Gastroesophageal sphincter (tissue), 4 donors: ENCODE data around the gene SPARCL1. TPM values are rescaled to one million over a fixed set of nuclear protein-coding genes. Genes with fewer than 3 reads are reported as not detected.

Source experiments
- ATAC-seq: fragments of 150-250 bp; one replicate; pipeline ENCODE4 v1.9.1; 2016; ENCODE audit warnings: mild to moderate bottlenecking, moderate library complexity
- H3K27ac ChIP-seq, 4 donors: fragments of 200-600 bp; sonication (generic) in 3 of 4; 1 replicate in 3 of 4; 2 replicates in 1 of 4; pipeline ENCODE4 v1.5.1; 2016 to 2019
- H3K27me3 ChIP-seq: fragments of 200-600 bp; sonication (generic); one replicate; pipeline ENCODE4 v1.5.1; 2019
- H3K36me3 ChIP-seq, 2 donors: fragments of 200-600 bp; sonication (generic); one replicate each; pipeline ENCODE4 v1.5.1; 2019; ENCODE audit warnings: control low read depth in 1 of 2
- H3K4me1 ChIP-seq, 3 donors: fragments of 200-600 bp; sonication (generic); 1 replicate in 2 of 3; 2 replicates in 1 of 3; pipeline ENCODE4 v1.5.1; 2016 to 2019; ENCODE audit warnings: control low read depth in 2 of 3
- H3K4me3 ChIP-seq, 2 donors: fragments of 200-600 bp; sonication (generic); one replicate each; pipeline ENCODE4 v1.5.1; 2019; ENCODE audit warnings: mild to moderate bottlenecking in 1 of 2, moderate library complexity in 1 of 2
- H3K9me3 ChIP-seq, 3 donors: fragments of 200-600 bp; sonication (generic); one replicate each; pipeline ENCODE4 v1.5.1; 2017 to 2019; ENCODE audit warnings: control low read depth in 2 of 3
- EP300 ChIP-seq: sonication (generic); formaldehyde crosslinking; IDR thresholded peaks from one replicate; pipeline ENCODE4 v1.6.1; 2017; ENCODE audit warnings: antibody characterized with exemption, mild to moderate bottlenecking
- POLR2A ChIP-seq, 2 donors: fragments of 450-650 bp; IDR thresholded peaks; one replicate each; pipeline ENCODE4 v1.6.1; 2017; ENCODE audit warnings: antibody characterized with exemption in 2 of 2, mild to moderate bottlenecking in 2 of 2, moderate library complexity in 1 of 2
- POLR2AphosphoS5 ChIP-seq: sonication (generic); formaldehyde crosslinking; IDR thresholded peaks from one replicate; pipeline ENCODE4 v1.6.1; 2017; ENCODE audit warnings: antibody characterized with exemption
- WGBS, 2 donors: methylation state at CpG; one replicate each; pipeline ENCODE4 v1.1.5; 2018; ENCODE audit warnings: low coverage in 1 of 2; 5-methylcytosine and 5-hydroxymethylcytosine counted together
- total RNA-seq, 4 donors: library from RNA; depleted of rRNA; stranded (reverse); fragments of >200 nt; gene quantifications; one replicate each; pipeline ENCODE4 v1.1.0, GENCODE V29; 2016
- TF ChIP-seq, protein P1 (sequence below), 4 experiments: fragments of 200-600 bp in 2 of 4; fragments of 450-650 bp in 2 of 4; sonication (generic) in 1 of 4; IDR thresholded peaks; one replicate each; pipeline ENCODE4 v1.5.1; 2017 to 2019; ENCODE audit warnings: antibody characterized with exemption in 4 of 4, mild to moderate bottlenecking in 2 of 4, moderate library complexity in 2 of 4

The SPARCL1 gene
- total RNA-seq, 4 donors from 2014 or later, result 1,558 to 2,335 (median 1,828) TPM

DNA sequence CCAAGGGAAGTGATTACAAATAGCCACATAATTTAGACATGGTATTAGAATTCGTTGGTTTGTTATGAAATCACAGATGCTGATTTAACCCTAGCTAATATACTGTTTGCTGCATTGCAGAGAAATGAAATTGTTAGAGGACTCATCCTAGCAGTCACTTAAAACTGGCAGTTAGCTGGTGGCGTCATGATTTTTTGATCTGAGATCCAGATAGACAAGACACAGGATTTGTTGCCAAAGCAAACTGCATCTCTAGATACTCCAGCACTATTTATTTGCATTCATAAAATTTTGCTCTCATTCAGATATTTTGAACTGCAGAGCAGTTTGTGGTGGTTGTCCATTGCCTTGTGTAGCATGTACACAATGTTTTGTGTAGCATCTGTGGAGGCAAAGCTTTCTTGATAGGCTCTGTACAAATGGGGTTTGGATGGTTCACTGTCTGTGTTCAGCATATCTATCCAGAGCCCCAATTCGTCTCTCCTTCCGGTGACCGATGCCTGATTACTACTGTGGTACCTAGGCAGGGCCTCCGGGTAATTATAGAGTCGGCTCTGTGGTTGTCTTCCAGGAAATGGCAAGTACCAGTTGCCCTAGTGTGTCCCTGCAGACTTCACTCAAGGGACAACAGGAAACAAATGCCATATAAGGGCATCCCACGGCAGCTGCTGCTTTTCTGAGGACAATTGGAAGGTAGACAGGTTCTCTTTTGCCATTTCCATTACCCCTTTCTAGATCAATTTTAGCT, 30.1 kb upstream of the SPARCL1 start:
- 44 to 82% methylated on average over 6 to 8 of the region's 8 CpGs for WGBS, 2 donors
- no peaks in the 10 kb centered on the region for H3K9me3 ChIP-seq
- no peaks in the 10 kb centered on the region for H3K36me3 ChIP-seq
- H3K27ac ChIP-seq, result no peak overlapping the region
- no peaks in the 10 kb centered on the region for H3K27me3 ChIP-seq
- ATAC-seq, result peak; percentile 48
- TF ChIP-seq POLR2AphosphoS5 (no peak), POLR2A (IDR thresholded peaks at IDR 0.05) (no peak), EP300 (no peak)
- TF ChIP-seq, protein P1, sequence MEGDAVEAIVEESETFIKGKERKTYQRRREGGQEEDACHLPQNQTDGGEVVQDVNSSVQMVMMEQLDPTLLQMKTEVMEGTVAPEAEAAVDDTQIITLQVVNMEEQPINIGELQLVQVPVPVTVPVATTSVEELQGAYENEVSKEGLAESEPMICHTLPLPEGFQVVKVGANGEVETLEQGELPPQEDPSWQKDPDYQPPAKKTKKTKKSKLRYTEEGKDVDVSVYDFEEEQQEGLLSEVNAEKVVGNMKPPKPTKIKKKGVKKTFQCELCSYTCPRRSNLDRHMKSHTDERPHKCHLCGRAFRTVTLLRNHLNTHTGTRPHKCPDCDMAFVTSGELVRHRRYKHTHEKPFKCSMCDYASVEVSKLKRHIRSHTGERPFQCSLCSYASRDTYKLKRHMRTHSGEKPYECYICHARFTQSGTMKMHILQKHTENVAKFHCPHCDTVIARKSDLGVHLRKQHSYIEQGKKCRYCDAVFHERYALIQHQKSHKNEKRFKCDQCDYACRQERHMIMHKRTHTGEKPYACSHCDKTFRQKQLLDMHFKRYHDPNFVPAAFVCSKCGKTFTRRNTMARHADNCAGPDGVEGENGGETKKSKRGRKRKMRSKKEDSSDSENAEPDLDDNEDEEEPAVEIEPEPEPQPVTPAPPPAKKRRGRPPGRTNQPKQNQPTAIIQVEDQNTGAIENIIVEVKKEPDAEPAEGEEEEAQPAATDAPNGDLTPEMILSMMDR (IDR thresholded peaks at IDR 0.05), result no peak
- H3K4me3 ChIP-seq, result no peak overlapping the region
- peaks cover 0 to 8% (median 0%) of the 10 kb centered on the region in 3 donors for H3K4me1 ChIP-seq

DNA sequence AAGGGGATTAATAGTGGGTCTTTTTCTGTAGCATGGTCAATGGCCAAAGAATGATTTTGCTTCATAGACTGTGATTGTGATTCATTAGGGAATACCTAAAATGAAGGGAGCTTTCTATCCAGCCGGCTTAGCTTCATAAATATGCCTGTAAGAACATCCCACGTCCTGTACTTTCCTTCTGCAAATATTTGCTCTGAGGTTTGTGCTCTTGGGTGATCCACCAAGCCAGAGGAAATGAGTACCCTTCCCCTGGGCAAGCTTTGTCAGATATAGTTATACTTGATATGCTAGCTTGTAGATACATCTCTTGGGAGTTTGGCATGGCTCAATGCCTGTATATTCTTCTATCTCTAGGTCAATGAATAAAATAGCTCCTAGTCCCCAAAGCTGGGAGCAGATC, 28.2 kb upstream of the SPARCL1 start:
- WGBS, 2 donors, result 57 to 73% methylated on average over 2 of the region's 2 CpGs
- Histone ChIP-seq H3K4me3 (no peak overlapping the region), H3K27me3 (no peaks in the 10 kb centered on the region), H3K4me1 (peaks cover 0 to 8% (median 0%) of the 10 kb centered on the region in 3 donors), H3K9me3 (no peaks in the 10 kb centered on the region), H3K27ac (no peak overlapping the region), H3K36me3 (no peaks in the 10 kb centered on the region)
- no peak for TF ChIP-seq EP300
- TF ChIP-seq, protein P1 (IDR thresholded peaks at IDR 0.05), result no peak
- no peak for TF ChIP-seq POLR2AphosphoS5
- TF ChIP-seq POLR2A (IDR thresholded peaks at IDR 0.05), result no peak
- no peak for ATAC-seq

DNA sequence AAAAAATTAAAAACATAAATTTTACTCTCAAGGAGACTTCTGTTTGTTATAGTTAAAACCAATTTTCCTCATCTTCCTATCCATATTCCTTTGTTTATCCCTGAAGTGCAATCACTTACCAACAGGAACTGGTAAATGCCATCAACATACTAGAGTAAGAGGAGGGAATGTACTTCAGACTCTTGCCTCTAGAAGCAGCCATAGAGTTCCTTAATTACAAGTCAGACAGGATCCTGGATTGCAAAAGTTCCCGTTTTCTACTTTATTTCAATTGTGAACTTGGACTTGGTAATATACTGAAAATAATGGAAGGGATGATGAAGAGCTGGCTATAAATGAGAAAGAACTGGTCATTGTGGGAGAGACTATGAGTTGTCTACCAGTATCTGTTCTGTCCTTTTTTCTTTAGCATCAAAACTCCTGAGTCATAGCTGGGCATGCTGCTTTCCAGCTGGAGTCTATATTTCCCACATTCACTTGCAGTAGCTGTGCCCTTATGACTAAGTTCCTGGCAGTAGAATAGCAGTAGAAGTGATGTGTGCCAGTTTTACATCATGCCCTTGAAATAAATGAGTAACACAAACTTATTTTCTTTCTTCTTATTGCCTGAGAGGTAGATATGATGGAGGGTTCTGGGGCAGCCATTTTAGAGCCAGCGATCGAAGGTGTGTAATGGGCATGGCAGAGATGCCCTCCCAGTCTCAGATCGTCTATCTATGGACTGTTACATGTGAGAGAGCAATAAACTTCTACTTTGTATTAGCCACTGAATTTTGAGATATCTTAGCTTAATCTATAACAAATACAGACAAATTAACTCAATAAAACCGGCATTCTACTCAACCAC, 26.8 kb upstream of the SPARCL1 start:
- Histone ChIP-seq H3K27ac (peak overlapping the region in 2 of 4 donors; percentile 37 to 53), H3K9me3 (no peaks in the 10 kb centered on the region), H3K4me3 (no peak overlapping the region), H3K36me3 (no peaks in the 10 kb centered on the region), H3K4me1 (peaks cover 0 to 8% (median 0%) of the 10 kb centered on the region in 3 donors), H3K27me3 (no peaks in the 10 kb centered on the region)
- ATAC-seq, result peak; percentile 55
- TF ChIP-seq EP300 (no peak), POLR2AphosphoS5 (peak; percentile 56)
- 75 to 87% methylated on average over 2 to 5 of the region's 5 CpGs for WGBS, 2 donors

DNA sequence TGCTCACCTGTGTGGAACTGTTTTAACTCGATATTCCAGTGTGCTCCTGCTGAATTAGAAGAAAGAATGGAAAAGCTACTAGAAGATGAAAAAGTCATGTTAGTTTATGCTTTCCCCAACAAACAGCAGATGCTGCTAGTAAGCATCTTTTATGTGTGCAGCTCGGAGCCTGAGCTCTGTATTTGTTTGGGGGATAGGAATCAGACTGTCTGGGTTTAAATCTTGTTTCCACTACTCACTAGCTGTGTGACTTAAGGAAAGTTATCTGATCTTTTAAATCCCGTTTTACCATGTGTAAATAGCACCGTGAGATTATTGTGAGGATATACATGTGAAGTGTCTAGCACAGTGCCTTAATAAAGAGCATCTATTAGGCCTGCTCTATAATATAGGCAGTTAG, 24.0 kb upstream of the SPARCL1 start:
- Histone ChIP-seq H3K36me3 (no peaks in the 10 kb centered on the region), H3K4me3 (no peak overlapping the region), H3K27me3 (no peaks in the 10 kb centered on the region), H3K4me1 (peaks cover 0 to 8% (median 0%) of the 10 kb centered on the region in 3 donors), H3K27ac (no peak overlapping the region), H3K9me3 (no peaks in the 10 kb centered on the region)
- 92 to 93% methylated on average over 3 to 4 of the region's 4 CpGs for WGBS, 2 donors
- no peak for ATAC-seq
- no peak for TF ChIP-seq POLR2AphosphoS5
- no peak for TF ChIP-seq EP300
- no peak for TF ChIP-seq POLR2A (IDR thresholded peaks at IDR 0.05)
- TF ChIP-seq, protein P1 (IDR thresholded peaks at IDR 0.05), result no peak

DNA sequence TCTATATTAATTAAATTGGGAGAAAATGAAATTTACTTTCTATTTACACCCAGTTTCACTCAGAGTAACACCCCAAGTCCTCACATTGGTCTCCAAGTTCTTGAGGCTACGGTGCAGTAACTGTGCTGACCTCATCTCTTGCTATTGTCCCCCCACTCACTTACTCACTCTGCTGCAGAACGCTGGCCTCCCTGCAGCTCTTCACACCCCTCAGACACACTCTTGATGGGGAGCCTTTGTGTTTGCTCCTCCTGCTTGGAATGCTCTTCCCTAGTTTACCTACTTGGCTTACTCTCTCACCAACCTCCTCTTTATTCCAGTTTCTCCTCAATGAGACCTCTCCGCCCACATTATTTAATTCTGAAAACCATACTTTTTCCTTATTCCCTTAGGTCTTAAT, 22.2 kb upstream of the SPARCL1 start:
- WGBS, 2 donors, result 75 to 78% methylated on average over 3 of the region's 3 CpGs
- H3K27me3 ChIP-seq, result no peaks in the 10 kb centered on the region
- TF ChIP-seq POLR2A (IDR thresholded peaks at IDR 0.05) (no peak), POLR2AphosphoS5 (no peak), EP300 (no peak)
- TF ChIP-seq, protein P1 (IDR thresholded peaks at IDR 0.05), result no peak
- H3K9me3 ChIP-seq, result no peaks in the 10 kb centered on the region
- no peaks in the 10 kb centered on the region for H3K36me3 ChIP-seq
- no peak for ATAC-seq
- H3K4me1 ChIP-seq, result peaks cover 0 to 8% (median 0%) of the 10 kb centered on the region in 3 donors
- no peak overlapping the region for H3K4me3 ChIP-seq
- no peak overlapping the region for H3K27ac ChIP-seq
